K562 treated with DMSO at 1 percent for 12 hours (cell line): ENCODE results near the gene KCNG2. TPM values are rescaled to one million over a fixed set of nuclear protein-coding genes. Genes with fewer than 3 reads are reported as not detected.

Experiments used
- total RNA-seq: library from RNA; unstranded; fragments of 300-600 nt; gene quantifications from 2 replicates; pipeline ENCODE4 v1.2.3, GENCODE V29; 2022; ENCODE audit not compliant: insufficient read depth

Gene KCNG2
- total RNA-seq = not detected in 2 replicates

GRCh38 chr18:79797518-79798345, at the start of gene KCNG2:
KCNG2 (plus strand) TSS chr18:79797938; CDS start chr18:79863668, 65,730 bp downstream.

Other genes starting within 250 kb of the KCNG2 start
- 8.7 and 14.1 TPM in 2 replicates for gene CTDP1, start 118.1 kb upstream of the KCNG2 start, total RNA-seq
- gene SLC66A2, start 153.7 kb downstream of the KCNG2 start, total RNA-seq = 20.2 and 24.2 TPM in 2 replicates
- 0.99 TPM in 1 of 2 replicates, not detected in the other for gene HSBP1L1, start 166.7 kb downstream of the KCNG2 start, total RNA-seq
- gene TXNL4A, start 190.6 kb downstream of the KCNG2 start, total RNA-seq = 70.2 and 87.1 TPM in 2 replicates
- 7.9 and 9.8 TPM in 2 replicates for gene RBFA, start 236.5 kb downstream of the KCNG2 start, total RNA-seq